Myocyte (in vitro differentiated cells): ENCODE measurements around the gene CAP2. TPM values are rescaled to one million over a fixed set of nuclear protein-coding genes. Genes with fewer than 3 reads are reported as not detected.

Source experiments
- total RNA-seq: library from RNA; depleted of rRNA; stranded (reverse); fragments of >200 nt; gene quantifications from 2 replicates; pipeline ENCODE4 v1.2.3, GENCODE V29; 2014

Gene CAP2
- total RNA-seq, 1 donor from 2014 or later, result 262 TPM

Other genes with a start within 250 kb of the CAP2 start
- 230 and 289 TPM in 2 replicates for gene RBM24, start 112.2 kb upstream of the CAP2 start, total RNA-seq
- 25.7 and 28.1 TPM in 2 replicates for gene FAM8A1, start 206.7 kb downstream of the CAP2 start, total RNA-seq